CD14-positive monocyte (primary cell): Measurements from ENCODE around the gene AKR1C1. TPM values are rescaled to one million over a fixed set of nuclear protein-coding genes. Genes with fewer than 3 reads are reported as not detected.
"Not testable (repeated sequence)": the region's sequence is repeated elsewhere in the genome, so short reads cannot be mapped to it uniquely, and the experiment has no call there.

ENCODE experiments used
- DNase-seq, 3 donors: peaks; one replicate each; pipeline ENCODE4 v3.0.0-alpha.2; 2011 to 2022
- H2AFZ ChIP-seq: 2 replicates; pipeline ENCODE4 v1.6.0; 2012; ENCODE audit warnings: mild to moderate bottlenecking, low read depth, low read length, inconsistent platforms; ENCODE audit not compliant: insufficient read depth, poor library complexity, severe bottlenecking
- H3K27ac ChIP-seq, 2 donors: 1 replicate in 1 of 2; 2 replicates in 1 of 2; pipeline ENCODE4 v1.5.1; 2012 to 2013; ENCODE audit warnings: low read length in 2 of 2, control low read depth in 1 of 2, inconsistent platforms in 1 of 2, low read depth in 1 of 2, mild to moderate bottlenecking in 1 of 2
- H3K27me3 ChIP-seq, 2 donors: one replicate each; pipeline versions ENCODE4 v1.6.0 to v1.6.1; 2011 to 2013; ENCODE audit warnings: low read length in 2 of 2; ENCODE audit not compliant: control insufficient read depth in 2 of 2, insufficient read depth in 2 of 2
- H3K36me3 ChIP-seq, 2 donors: replicated peaks in 1 of 2; 1 replicate in 1 of 2; 2 replicates in 1 of 2; pipeline versions ENCODE4 v1.5.1 to v1.6.1; 2012 to 2013; ENCODE audit warnings: low read length in 2 of 2, control low read depth in 1 of 2, inconsistent platforms in 1 of 2, mild to moderate bottlenecking in 1 of 2; ENCODE audit not compliant: insufficient read depth in 2 of 2, control insufficient read depth in 1 of 2
- H3K4me1 ChIP-seq, 2 donors: 1 replicate in 1 of 2; 2 replicates in 1 of 2; pipeline versions ENCODE4 v1.5.1 to v1.6.1; 2012 to 2013; ENCODE audit warnings: low read length in 2 of 2, control low read depth in 1 of 2, inconsistent platforms in 1 of 2, mild to moderate bottlenecking in 1 of 2, moderate library complexity in 1 of 2; ENCODE audit not compliant: insufficient read depth in 2 of 2, control insufficient read depth in 1 of 2
- H3K4me2 ChIP-seq: replicated peaks from 2 replicates; pipeline ENCODE3; 2012; ENCODE audit warnings: low read length, moderate library complexity, mild to moderate bottlenecking; ENCODE audit not compliant: poor library complexity, severe bottlenecking; ENCODE audit errors: extremely low read depth
- H3K4me3 ChIP-seq, 3 experiments: fragments of 200-600 bp in 1 of 3; sonication (generic) in 1 of 3; replicated peaks in 1 of 3; 1 replicate in 2 of 3; 2 replicates in 1 of 3; pipeline ENCODE4 v1.5.1; 2011 to 2013; ENCODE audit warnings: low read length in 3 of 3, mild to moderate bottlenecking in 3 of 3, control low read depth in 2 of 3, low read depth in 2 of 3, inconsistent platforms in 1 of 3, moderate library complexity in 1 of 3
- H3K79me2 ChIP-seq: 2 replicates; pipeline ENCODE4 v1.6.0; 2012; ENCODE audit warnings: mild to moderate bottlenecking, control low read depth, inconsistent platforms, low read length, moderate library complexity; ENCODE audit not compliant: insufficient read depth
- H3K9ac ChIP-seq: 2 replicates; pipeline ENCODE4 v1.6.0; 2017; ENCODE audit warnings: low read length, mild to moderate bottlenecking; ENCODE audit not compliant: insufficient read depth, poor library complexity, severe bottlenecking
- H3K9me3 ChIP-seq, 2 donors: replicated peaks in 1 of 2; 1 replicate in 1 of 2; 2 replicates in 1 of 2; pipeline versions ENCODE4 v1.5.1 to v1.6.1; 2012 to 2013; ENCODE audit warnings: low read length in 2 of 2, control low read depth in 1 of 2; ENCODE audit not compliant: control insufficient read depth in 1 of 2, insufficient read depth in 1 of 2
- H4K20me1 ChIP-seq: 2 replicates; pipeline ENCODE4 v1.6.0; 2012; ENCODE audit warnings: mild to moderate bottlenecking, low read length, control low read depth, moderate library complexity; ENCODE audit not compliant: insufficient read depth
- H3K27ac Mint-ChIP-seq, 7 donors: one replicate each; pipeline ENCODE4 v1.8.0; 2020; ENCODE audit warnings: mild to moderate bottlenecking in 7 of 7, mixed read lengths in 7 of 7, moderate library complexity in 6 of 7, inconsistent platforms in 2 of 7
- H3K27me3 Mint-ChIP-seq, 3 donors: one replicate each; pipeline ENCODE4 v1.8.0; 2021 to 2022; ENCODE audit warnings: low read depth in 3 of 3, mild to moderate bottlenecking in 3 of 3, mixed read lengths in 3 of 3, moderate library complexity in 3 of 3, inconsistent platforms in 1 of 3
- H3K36me3 Mint-ChIP-seq, 2 donors: one replicate each; pipeline ENCODE4 v1.8.0; 2020; ENCODE audit warnings: mixed read lengths in 2 of 2, inconsistent platforms in 1 of 2, mild to moderate bottlenecking in 1 of 2
- H3K4me1 Mint-ChIP-seq: one replicate; pipeline ENCODE4 v1.8.0; 2020; ENCODE audit warnings: mild to moderate bottlenecking, mixed read lengths
- H3K4me3 Mint-ChIP-seq, 2 donors: one replicate each; pipeline ENCODE4 v1.8.0; 2020; ENCODE audit warnings: mild to moderate bottlenecking in 2 of 2, mixed read lengths in 2 of 2, moderate library complexity in 1 of 2
- H3K9me3 Mint-ChIP-seq, 7 donors: one replicate each; pipeline ENCODE4 v1.8.0; 2020 to 2022; ENCODE audit warnings: mixed read lengths in 7 of 7, mild to moderate bottlenecking in 6 of 7, moderate library complexity in 6 of 7, inconsistent platforms in 2 of 7
- WGBS: methylation state at CpG from one replicate; pipeline ENCODE4 v1.1.5; 2013; ENCODE audit warnings: missing lambda C conversion rate; ENCODE audit not compliant: insufficient coverage; 5-methylcytosine and 5-hydroxymethylcytosine counted together
- intact Hi-C, 2 donors: fragments of 100-400 bp; cut with micrococcal nuclease; formaldehyde crosslinking; loops; one replicate each; pipeline versions ENCODE4 v1.15.0 to v1.15.1; 2023
- polyA plus RNA-seq, 3 donors: library from polyadenylated mRNA; depleted of rRNA in 1 of 3; unstranded in 2 of 3; stranded (reverse) in 1 of 3; fragments of 300-500 nt in 2 of 3; fragments of >200 nt in 1 of 3; fragmentation: Illumina TruSeq in 2 of 3; gene quantifications; 1 replicate in 2 of 3; 2 replicates in 1 of 3; pipeline ENCODE4 v1.2.3, GENCODE V29; 2012 to 2021

AKR1C1 gene
- polyA plus RNA-seq, 3 donors, result 0.07 to 0.85 TPM; not detected in 1

DNA sequence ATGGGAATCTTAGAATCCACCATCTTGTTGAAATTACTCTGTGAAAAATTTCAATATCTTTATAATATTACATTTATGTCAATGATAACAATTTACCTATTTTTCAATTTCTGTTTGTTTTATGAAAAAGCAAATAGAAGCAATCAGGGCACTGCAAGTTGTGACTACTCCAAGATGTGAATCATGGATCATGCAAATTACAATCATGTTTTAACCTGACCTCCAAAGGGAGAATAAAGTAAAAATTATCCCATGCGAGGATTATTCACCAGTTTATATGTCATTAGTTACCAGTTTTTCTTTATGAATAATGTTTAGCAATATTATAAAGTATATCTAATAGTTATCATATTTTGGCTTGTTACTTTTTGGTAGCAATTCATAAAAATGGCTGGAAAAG is 907 bp upstream of the AKR1C1 start:
- intact Hi-C loops, H3K4me1 ChIP-seq, H3K79me2 ChIP-seq, H3K27ac ChIP-seq, H3K27me3 ChIP-seq, DNase-seq, H3K4me1 Mint-ChIP-seq, H3K9me3 Mint-ChIP-seq, H3K9me3 ChIP-seq, H3K27ac Mint-ChIP-seq, H3K27me3 Mint-ChIP-seq, H3K4me3 Mint-ChIP-seq, H3K36me3 ChIP-seq, H3K9ac ChIP-seq, H3K36me3 Mint-ChIP-seq, H2AFZ ChIP-seq, H4K20me1 ChIP-seq, H3K4me3 ChIP-seq, H3K4me2 ChIP-seq: not testable (repeated sequence)
- WGBS, result no CpG with 5 or more reads among the region's 1 CpG

DNA sequence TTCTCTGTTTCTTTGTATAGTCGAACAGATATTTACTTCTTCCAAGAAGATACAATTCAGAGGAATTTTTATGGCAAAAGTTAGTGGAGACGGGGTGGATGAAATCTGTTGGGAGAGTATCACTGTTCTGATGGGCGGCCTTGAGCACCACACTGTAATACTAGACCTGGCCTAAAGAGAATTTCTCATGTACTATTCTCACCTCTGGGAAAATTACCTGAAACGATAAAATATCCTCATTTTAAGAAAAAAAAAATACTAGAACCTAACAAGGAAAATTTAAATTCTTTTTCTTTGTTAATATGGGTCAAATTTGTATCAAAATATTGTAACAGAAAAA is 570 bp downstream of the AKR1C1 start:
- H3K4me2 ChIP-seq, H3K9ac ChIP-seq, H3K36me3 Mint-ChIP-seq, H3K27ac Mint-ChIP-seq, H3K4me3 Mint-ChIP-seq, H3K36me3 ChIP-seq, H3K4me1 ChIP-seq, H3K27me3 Mint-ChIP-seq, H2AFZ ChIP-seq, intact Hi-C loops, H3K27me3 ChIP-seq, H3K9me3 Mint-ChIP-seq, H4K20me1 ChIP-seq, H3K4me3 ChIP-seq, H3K27ac ChIP-seq, DNase-seq, H3K4me1 Mint-ChIP-seq, H3K79me2 ChIP-seq, H3K9me3 ChIP-seq: not testable (repeated sequence)
- no CpG with 5 or more reads among the region's 4 CpGs for WGBS

DNA sequence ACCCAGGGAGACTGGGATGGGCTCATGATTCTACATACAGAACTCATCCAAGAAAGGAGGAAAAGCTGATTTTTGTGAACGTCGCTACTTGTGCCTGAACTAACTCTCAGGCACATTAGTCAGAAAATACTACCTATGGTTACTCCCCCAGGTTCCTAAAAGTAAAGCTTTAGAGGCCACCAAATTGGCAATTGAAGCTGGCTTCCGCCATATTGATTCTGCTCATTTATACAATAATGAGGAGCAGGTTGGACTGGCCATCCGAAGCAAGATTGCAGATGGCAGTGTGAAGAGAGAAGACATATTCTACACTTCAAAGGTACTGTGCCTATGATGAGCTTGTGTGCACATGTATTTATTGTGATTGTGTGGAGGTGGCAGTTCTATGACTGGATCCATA is 2.5 kb downstream of the AKR1C1 start:
- H3K36me3 Mint-ChIP-seq, H3K27me3 ChIP-seq, H3K4me3 ChIP-seq, H2AFZ ChIP-seq, H3K4me2 ChIP-seq, intact Hi-C loops, H3K9me3 ChIP-seq, H3K9me3 Mint-ChIP-seq, DNase-seq, H3K4me1 Mint-ChIP-seq, H3K27ac ChIP-seq, H3K4me3 Mint-ChIP-seq, H4K20me1 ChIP-seq, H3K36me3 ChIP-seq, H3K4me1 ChIP-seq, H3K27ac Mint-ChIP-seq, H3K27me3 Mint-ChIP-seq, H3K9ac ChIP-seq, H3K79me2 ChIP-seq: not testable (repeated sequence)
- WGBS, result no CpG with 5 or more reads among the region's 4 CpGs

DNA sequence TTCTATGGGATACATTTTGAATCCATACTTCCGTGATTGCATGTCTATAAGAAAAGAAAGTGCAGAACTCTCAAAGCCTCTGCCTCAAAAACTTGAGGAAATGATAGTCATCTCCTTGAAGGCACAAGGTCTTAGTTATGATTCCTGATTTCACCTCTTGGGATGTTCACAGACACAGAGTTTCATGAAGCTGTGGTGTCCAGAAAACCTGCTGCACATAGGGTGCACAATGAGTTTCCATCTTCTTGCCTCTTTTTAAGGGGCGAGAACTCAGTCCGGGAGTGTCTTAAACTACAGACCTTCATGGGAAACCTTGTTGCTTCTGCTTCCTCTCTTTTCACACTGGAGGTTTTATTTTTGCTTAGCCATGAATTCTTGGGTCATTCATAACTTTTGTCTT is 4.0 kb downstream of the AKR1C1 start:
- 100% methylated on average over 1 of the region's 3 CpGs for WGBS
- H3K4me3 Mint-ChIP-seq, H4K20me1 ChIP-seq, H3K27me3 Mint-ChIP-seq, H2AFZ ChIP-seq, DNase-seq, H3K4me1 ChIP-seq, H3K4me3 ChIP-seq, intact Hi-C loops, H3K9ac ChIP-seq, H3K36me3 Mint-ChIP-seq, H3K27ac Mint-ChIP-seq, H3K4me2 ChIP-seq, H3K4me1 Mint-ChIP-seq, H3K36me3 ChIP-seq, H3K9me3 Mint-ChIP-seq, H3K9me3 ChIP-seq, H3K79me2 ChIP-seq, H3K27ac ChIP-seq, H3K27me3 ChIP-seq: not testable (repeated sequence)

DNA sequence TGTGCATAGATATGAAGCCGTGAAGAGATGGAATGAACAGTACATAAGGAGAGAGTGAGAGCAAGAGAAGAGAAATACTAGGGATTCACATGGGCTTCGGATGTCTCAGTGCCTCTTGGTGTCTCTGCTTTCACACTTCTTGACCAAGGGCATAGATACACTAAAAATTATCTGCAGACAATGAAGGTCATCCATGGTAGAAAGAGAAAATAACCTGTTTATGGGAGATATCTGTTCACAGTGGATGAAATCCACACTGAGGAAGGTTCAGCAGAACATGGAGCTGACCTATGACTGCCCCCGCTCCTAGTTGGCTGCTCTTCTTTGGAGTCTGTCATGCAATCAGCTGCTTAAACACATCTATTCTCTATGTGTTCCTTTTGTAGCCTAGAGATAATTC is 6.1 kb downstream of the AKR1C1 start:
- not testable (repeated sequence) for H3K4me3 Mint-ChIP-seq, H3K4me2 ChIP-seq
- no CpG with 5 or more reads among the region's 3 CpGs for WGBS

More for the DNA sequence above, 6.1 kb downstream of the AKR1C1 start:
- H3K9ac ChIP-seq, H3K27me3 Mint-ChIP-seq, H4K20me1 ChIP-seq, DNase-seq, H3K4me1 Mint-ChIP-seq, H3K36me3 Mint-ChIP-seq, H3K9me3 ChIP-seq, H3K4me3 ChIP-seq, H3K27me3 ChIP-seq, H3K4me1 ChIP-seq, intact Hi-C loops, H3K27ac ChIP-seq, H2AFZ ChIP-seq, H3K36me3 ChIP-seq, H3K79me2 ChIP-seq, H3K9me3 Mint-ChIP-seq, H3K27ac Mint-ChIP-seq: not testable (repeated sequence)
